SU-DHL-6 (cell line): Measurements from ENCODE around the gene SGPL1.

Experiments
- H2AFZ ChIP-seq: fragments of 200-600 bp; sonication (generic); 2 replicates; pipeline ENCODE4 v1.6.1; 2014; ENCODE audit warnings: low read depth, mild to moderate bottlenecking, moderate library complexity, mixed read lengths, antibody characterized with exemption, low read length; ENCODE audit not compliant: severe bottlenecking
- H3F3A ChIP-seq: fragments of 200-600 bp; shearing (Covaris generic); 2 replicates; pipeline ENCODE4 v1.6.0; 2016; ENCODE audit warnings: antibody characterized with exemption, mild to moderate bottlenecking; ENCODE audit not compliant: insufficient read depth
- H3K27ac ChIP-seq: fragments of 200-600 bp; sonication (generic); 2 replicates; pipeline ENCODE4 v1.5.1; 2016; ENCODE audit warnings: low read depth, mild to moderate bottlenecking, low read length, moderate library complexity, mixed read lengths
- H3K27me3 ChIP-seq: fragments of 200-600 bp; sonication (generic), shearing (Covaris generic); 2 replicates; pipeline ENCODE4 v1.6.0; 2014; ENCODE audit warnings: mild to moderate bottlenecking, low read length
- H3K36me3 ChIP-seq: fragments of 200-600 bp; sonication (generic); 2 replicates; pipeline ENCODE4 v1.6.1; 2014; ENCODE audit warnings: mild to moderate bottlenecking, low read length, mixed read lengths
- H3K4me2 ChIP-seq: fragments of 300-600, 200-600 bp; shearing (Covaris generic), sonication (generic); 2 replicates; pipeline ENCODE4 v1.6.0; 2014; ENCODE audit warnings: low read length, low read depth, mild to moderate bottlenecking; ENCODE audit not compliant: poor library complexity, severe bottlenecking
- H3K4me3 ChIP-seq: fragments of 200-600 bp; sonication (generic); 2 replicates; pipeline ENCODE4 v1.5.1; 2014; ENCODE audit warnings: antibody characterized with exemption, low read length, mild to moderate bottlenecking, mixed read lengths; ENCODE audit not compliant: insufficient read depth, poor library complexity, severe bottlenecking
- H3K79me2 ChIP-seq: fragments of 200-600 bp; sonication (generic); 2 replicates; pipeline ENCODE4 v1.6.1; 2014; ENCODE audit warnings: mild to moderate bottlenecking, low read length, moderate library complexity; ENCODE audit not compliant: insufficient read depth
- H3K9ac ChIP-seq: fragments of 200-600 bp; sonication (generic); 2 replicates; pipeline ENCODE4 v1.7.0; 2014; ENCODE audit warnings: mild to moderate bottlenecking, low read length
- H3K9me2 ChIP-seq: fragments of 200-600 bp; sonication (generic); replicated peaks from 2 replicates; pipeline ENCODE4 v1.6.1; 2014; ENCODE audit warnings: low read length; ENCODE audit not compliant: insufficient read depth
- H3K9me3 ChIP-seq: fragments of 200-600 bp; sonication (generic); 2 replicates; pipeline ENCODE4 v1.6.1; 2014; ENCODE audit warnings: low read length, mixed read lengths; ENCODE audit not compliant: insufficient read depth
- H4K20me1 ChIP-seq: fragments of 200-600 bp; sonication (generic); 2 replicates; pipeline ENCODE4 v1.6.1; 2014; ENCODE audit warnings: low read depth, mild to moderate bottlenecking, antibody characterized with exemption, low read length, moderate library complexity, mixed read lengths
- CTCF ChIP-seq: fragments of 200-600 bp; sonication (generic); IDR thresholded peaks from one replicate; pipeline ENCODE4 v1.5.1; 2017; ENCODE audit warnings: antibody characterized with exemption, mild to moderate bottlenecking, low read length, moderate library complexity; ENCODE audit not compliant: insufficient read depth, poor library complexity, severe bottlenecking
- EZH2phosphoT487 ChIP-seq: fragments of 200-600 bp; sonication (generic), shearing (Covaris generic); conservative IDR thresholded peaks from 2 replicates; pipeline ENCODE4 v1.6.1; 2018; ENCODE audit warnings: mild to moderate bottlenecking, antibody characterized with exemption, low read length, moderate library complexity, mixed read lengths

SGPL1 gene

GRCh38 chr10:70851597-70852475, 36.1 kb downstream of the SGPL1 start:
- Histone ChIP-seq H3K27me3 (no peaks in the 10 kb centered on the region), H3F3A (no peaks in the 10 kb centered on the region), H3K4me3 (no peak overlapping the region), H3K79me2 (no peaks in the 10 kb centered on the region), H4K20me1 (no peaks in the 10 kb centered on the region), H2AFZ (no peak overlapping the region), H3K27ac (no peak overlapping the region), H3K9me2 (no peaks in the 10 kb centered on the region), H3K9ac (no peak overlapping the region), H3K36me3 (no peaks in the 10 kb centered on the region), H3K4me2 (no peak overlapping the region), H3K9me3 (no peaks in the 10 kb centered on the region)
- TF ChIP-seq CTCF (no peak), EZH2phosphoT487 (no peak)

DNA sequence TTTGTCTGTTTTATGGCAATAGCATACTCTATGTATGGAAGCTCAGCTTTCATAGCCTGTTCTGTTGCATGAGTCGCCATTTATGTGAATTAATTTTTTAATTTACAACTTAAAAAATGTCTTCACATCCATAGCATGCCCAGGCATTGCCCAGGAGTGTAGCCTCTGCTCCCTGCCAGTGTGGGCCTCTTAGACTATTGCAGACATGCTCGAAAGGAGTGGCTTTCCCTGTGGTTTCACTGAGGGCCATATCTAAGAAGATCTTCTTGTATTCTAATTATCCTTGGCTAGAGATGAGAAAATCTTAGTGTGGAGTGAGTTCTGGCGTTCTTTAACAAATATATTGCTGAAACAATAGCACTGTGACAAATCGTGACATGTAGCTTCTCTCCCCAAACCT, 37.3 kb downstream of the SGPL1 start:
- H3K9ac ChIP-seq, result no peak overlapping the region
- no peaks in the 10 kb centered on the region for H3F3A ChIP-seq
- no peak for TF ChIP-seq CTCF
- no peak for TF ChIP-seq EZH2phosphoT487
- no peaks in the 10 kb centered on the region for H3K9me2 ChIP-seq
- no peaks in the 10 kb centered on the region for H3K27me3 ChIP-seq
- no peak overlapping the region for H3K4me3 ChIP-seq
- no peaks in the 10 kb centered on the region for H3K79me2 ChIP-seq
- no peaks in the 10 kb centered on the region for H3K9me3 ChIP-seq
- H3K4me2 ChIP-seq, result no peak overlapping the region
- H3K36me3 ChIP-seq, result no peaks in the 10 kb centered on the region
- no peak overlapping the region for H3K27ac ChIP-seq
- H2AFZ ChIP-seq, result no peak overlapping the region
- no peaks in the 10 kb centered on the region for H4K20me1 ChIP-seq

GRCh38 chr10:70853457-70853856, 37.7 kb downstream of the SGPL1 start:
- no peak overlapping the region for H3K4me2 ChIP-seq
- no peaks in the 10 kb centered on the region for H3K27me3 ChIP-seq
- no peak overlapping the region for H2AFZ ChIP-seq

More at GRCh38 chr10:70853457-70853856, 37.7 kb downstream of the SGPL1 start:
- H3K36me3 ChIP-seq, result no peaks in the 10 kb centered on the region
- no peak overlapping the region for H3K4me3 ChIP-seq
- H3K27ac ChIP-seq, result no peak overlapping the region
- H3F3A ChIP-seq, result no peaks in the 10 kb centered on the region
- TF ChIP-seq CTCF (no peak), EZH2phosphoT487 (no peak)
- no peaks in the 10 kb centered on the region for H3K79me2 ChIP-seq
- H4K20me1 ChIP-seq, result no peaks in the 10 kb centered on the region
- H3K9me2 ChIP-seq, result no peaks in the 10 kb centered on the region
- H3K9me3 ChIP-seq, result no peaks in the 10 kb centered on the region
- no peak overlapping the region for H3K9ac ChIP-seq
